Duodenal mucosa (tissue), 2 donors: Measurements from ENCODE around the gene ZNF841.
"Not testable (repeated sequence)": the region's sequence is repeated elsewhere in the genome, so short reads cannot be mapped to it uniquely, and the experiment has no call there.

Source experiments
- H3K27ac ChIP-seq: one replicate; pipeline ENCODE4 v1.7.0; 2013; ENCODE audit warnings: low read depth, low read length
- H3K27me3 ChIP-seq, 2 donors: one replicate each; pipeline ENCODE4 v1.7.0; 2013; ENCODE audit warnings: low read length in 2 of 2, control low read depth in 1 of 2; ENCODE audit not compliant: insufficient read depth in 2 of 2, control insufficient read depth in 1 of 2
- H3K36me3 ChIP-seq, 2 donors: one replicate each; pipeline ENCODE4 v1.7.0; 2013; ENCODE audit warnings: low read length in 2 of 2, control low read depth in 1 of 2; ENCODE audit not compliant: insufficient read depth in 2 of 2, control insufficient read depth in 1 of 2
- H3K4me1 ChIP-seq, 2 donors: one replicate each; pipeline ENCODE4 v1.7.0; 2013; ENCODE audit warnings: low read length in 2 of 2, control low read depth in 1 of 2; ENCODE audit not compliant: insufficient read depth in 2 of 2, control insufficient read depth in 1 of 2
- H3K4me3 ChIP-seq, 2 donors: one replicate each; pipeline ENCODE4 v1.7.0; 2013; ENCODE audit warnings: low read length in 2 of 2, low read depth in 1 of 2
- H3K9ac ChIP-seq, 2 donors: one replicate each; pipeline ENCODE4 v1.7.0; 2013; ENCODE audit warnings: low read length in 2 of 2, low read depth in 1 of 2
- H3K9me3 ChIP-seq, 2 donors: one replicate each; pipeline ENCODE4 v1.7.0; 2013; ENCODE audit warnings: low read length in 2 of 2, control low read depth in 1 of 2; ENCODE audit not compliant: control insufficient read depth in 1 of 2

ZNF841 gene

GRCh38 chr19:52069653-52070052 is 25.9 kb downstream of the ZNF841 start:
- Histone ChIP-seq H3K4me3 (peak overlapping the region in 1 of 2 donors; percentile 18), H3K36me3 (peaks cover 66 to 88% of the 10 kb centered on the region in 2 donors), H3K27ac (no peak overlapping the region), H3K9me3 (peaks cover 70 to 85% of the 10 kb centered on the region in 2 donors), H3K9ac (no peak overlapping the region), H3K27me3 (no peaks in the 10 kb centered on the region), H3K4me1 (no peaks in the 10 kb centered on the region)

GRCh38 chr19:52066258-52066863 is 29.2 kb downstream of the ZNF841 start:
- H3K4me1 ChIP-seq: no peaks in the 10 kb centered on the region
- peak overlapping the region; percentile 18 to 52 for H3K4me3 ChIP-seq
- no peaks in the 10 kb centered on the region for H3K27me3 ChIP-seq
- no peak overlapping the region for H3K9ac ChIP-seq
- H3K36me3 ChIP-seq: peaks cover 71 to 73% of the 10 kb centered on the region in 2 donors
- no peak overlapping the region for H3K27ac ChIP-seq
- peaks cover 86 to 90% of the 10 kb centered on the region in 2 donors for H3K9me3 ChIP-seq

GRCh38 chr19:52065399-52065798 is 30.2 kb downstream of the ZNF841 start:
- H3K27ac ChIP-seq: no peak overlapping the region
- no peaks in the 10 kb centered on the region for H3K4me1 ChIP-seq
- H3K9me3 ChIP-seq: peaks cover 88 to 90% of the 10 kb centered on the region in 2 donors
- H3K27me3 ChIP-seq: no peaks in the 10 kb centered on the region
- H3K4me3 ChIP-seq: peak overlapping the region in 1 of 2 donors; percentile 48
- no peak overlapping the region for H3K9ac ChIP-seq
- peaks cover 62 to 63% of the 10 kb centered on the region in 2 donors for H3K36me3 ChIP-seq

- not testable (repeated sequence) for H3K9ac ChIP-seq, H3K4me3 ChIP-seq, H3K27me3 ChIP-seq, H3K27ac ChIP-seq, H3K36me3 ChIP-seq, H3K4me1 ChIP-seq
- peaks cover 45 to 61% of the 10 kb centered on the region in 2 donors for H3K9me3 ChIP-seq
These were observed 39.1 kb downstream of the ZNF841 start for GRCh38 chr19:52056480-52056879.

GRCh38 chr19:52051736-52052135 is 43.8 kb downstream of the ZNF841 start:
- H3K9me3 ChIP-seq: peaks cover 20 to 33% of the 10 kb centered on the region in 2 donors
- not testable (repeated sequence) for H3K36me3 ChIP-seq, H3K4me1 ChIP-seq, H3K27ac ChIP-seq, H3K9ac ChIP-seq, H3K4me3 ChIP-seq, H3K27me3 ChIP-seq

- Histone ChIP-seq H3K27ac (peak within 1 kb of the TSS; percentile 94), H3K4me3 (peak within 1 kb of the TSS; percentile 86), H3K9me3 (peaks cover 24 to 44% of the 10 kb centered on the region in 2 donors)
These were observed 46.7 kb downstream of the ZNF841 start, which contains the start of gene ZNF432 for GRCh38 chr19:52048555-52049501. Gene ZNF432 (minus strand): TSS chr19:52048838. CDS start chr19:52046868, 1,970 bp downstream.

GRCh38 chr19:52039169-52039568 is 56.4 kb downstream of the ZNF841 start:
- Histone ChIP-seq H3K4me3 (peak overlapping the region in 1 of 2 donors; percentile 3), H3K27ac (no peak overlapping the region), H3K4me1 (no peaks in the 10 kb centered on the region), H3K27me3 (no peaks in the 10 kb centered on the region), H3K36me3 (peaks cover 68 to 85% of the 10 kb centered on the region in 2 donors), H3K9ac (no peak overlapping the region), H3K9me3 (peaks cover 61 to 72% of the 10 kb centered on the region in 2 donors)

More at GRCh38 chr19:52048555-52049501, 46.7 kb downstream of the ZNF841 start, which contains the start of gene ZNF432:
- no peaks in the 10 kb centered on the region for H3K27me3 ChIP-seq
- peaks cover 0 to 10% of the 10 kb centered on the region in 2 donors for H3K36me3 ChIP-seq
- no peaks in the 10 kb centered on the region for H3K4me1 ChIP-seq
- H3K9ac ChIP-seq: peak within 1 kb of the TSS; percentile 67 to 84

GRCh38 chr19:52034051-52034728 is 61.4 kb downstream of the ZNF841 start:
- Histone ChIP-seq H3K27me3 (no peaks in the 10 kb centered on the region), H3K4me3 (peak overlapping the region; percentile 20 to 40), H3K4me1 (peaks cover 0 to under 1% of the 10 kb centered on the region in 2 donors), H3K36me3 (peaks cover 55 to 58% of the 10 kb centered on the region in 2 donors), H3K27ac (no peak overlapping the region), H3K9ac (no peak overlapping the region), H3K9me3 (peaks cover 69 to 90% of the 10 kb centered on the region in 2 donors)

- Histone ChIP-seq H3K9me3 (peaks cover 38 to 68% of the 10 kb centered on the region in 2 donors), H3K4me1 (peaks cover 9 to 12% of the 10 kb centered on the region in 2 donors), H3K27ac (peak overlapping the region; percentile 91), H3K4me3 (peak overlapping the region; percentile 80 to 97), H3K36me3 (peaks cover 26% of the 10 kb centered on the region in 2 donors), H3K9ac (peak overlapping the region; percentile 79 to 94), H3K27me3 (no peaks in the 10 kb centered on the region)
These were observed 66.8 kb downstream of the ZNF841 start for GRCh38 chr19:52028780-52029123.
